HCT116 (cell line): ENCODE results near the gene ZNF225. TPM values are rescaled to one million over a fixed set of nuclear protein-coding genes. Genes with fewer than 3 reads are reported as not detected.
"Not testable (repeated sequence)": the region's sequence is repeated elsewhere in the genome, so short reads cannot be mapped to it uniquely, and the experiment has no call there.

ENCODE experiments used
- ATAC-seq: fragments of 200-7000 bp; cut with Tn5 transposase; 2 replicates; pipeline ENCODE4 v1.9.1; 2020; ENCODE audit warnings: mild to moderate bottlenecking, moderate library complexity
- BruUV-seq: library from RNA; stranded (reverse); fragments of 400-500 nt; replicated peaks from 2 replicates; lab custom pipeline; 2021; lab: Mats Ljungman, UMichigan
- CTCF ChIA-PET: fragments of 300-600 bp; sonication (Branson Sonifier 250); formaldehyde crosslinking; loops from one replicate; lab custom pipeline; 2021; ENCODE audit warnings: antibody characterized with exemption; lab: Charles Lee
- POLR2A ChIA-PET: fragments of 300-600, 350-600 bp; sonication (Branson Sonifier 250); formaldehyde crosslinking; loops from one replicate; lab custom pipeline; 2021; ENCODE audit warnings: antibody characterized with exemption; lab: Charles Lee
- RAD21 ChIA-PET, 2 experiments: fragments of 300-600 bp; sonication (Branson Sonifier 250); formaldehyde crosslinking; loops; one replicate each; lab custom pipeline; 2023; ENCODE audit warnings: low total read pairs in 2 of 2; ENCODE audit not compliant: uncharacterized antibody in 2 of 2, unreplicated experiment in 2 of 2, low non-redundant PET in 1 of 2; lab: Charles Lee
- DNase-seq: peaks from one replicate; pipeline ENCODE4 v3.0.0-alpha.2; 2010; ENCODE audit warnings: low read depth, low spot score
- H2AFZ ChIP-seq: fragments of 200-600 bp; shearing (Covaris generic), sonication (generic); 2 replicates; pipeline ENCODE4 v1.6.1; 2017; ENCODE audit warnings: low read depth, mixed run types, mixed read lengths, antibody characterized with exemption, low read length; ENCODE audit not compliant: poor library complexity, severe bottlenecking
- H3K27ac ChIP-seq: 2 replicates; pipeline ENCODE4 v1.5.1; 2012; ENCODE audit warnings: low read depth, low read length
- H3K27me3 ChIP-seq: fragments of 200-600 bp; sonication (generic); 2 replicates; pipeline ENCODE4 v1.6.1; 2016; ENCODE audit warnings: mixed run types, low read length, mixed read lengths; ENCODE audit not compliant: insufficient read depth
- H3K36me3 ChIP-seq, 2 experiments: fragments of 200-500 bp in 1 of 2; fragments of 200-600 bp in 1 of 2; sonication (Bioruptor generic) in 1 of 2; sonication (generic) in 1 of 2; 2 replicates each; pipeline versions ENCODE4 v1.5.1 to v1.6.1; 2014 to 2016; ENCODE audit warnings: low read length in 2 of 2, inconsistent platforms in 1 of 2, mixed read lengths in 1 of 2, mixed run types in 1 of 2; ENCODE audit not compliant: insufficient read depth in 2 of 2, control insufficient read depth in 1 of 2
- H3K4me1 ChIP-seq, 2 experiments: fragments of 200-600 bp in 1 of 2; sonication (generic) in 1 of 2; 2 replicates each; pipeline versions ENCODE4 v1.5.1 to v1.6.1; 2012 to 2017; ENCODE audit warnings: low read length in 2 of 2, inconsistent platforms in 1 of 2, mild to moderate bottlenecking in 1 of 2, mixed read lengths in 1 of 2, mixed run types in 1 of 2, moderate library complexity in 1 of 2; ENCODE audit not compliant: insufficient read depth in 2 of 2, control insufficient read depth in 1 of 2
- H3K4me2 ChIP-seq: fragments of 200-600 bp; sonication (generic); 2 replicates; pipeline ENCODE4 v1.6.1; 2017; ENCODE audit warnings: mixed run types, low read length, mixed read lengths
- H3K4me3 ChIP-seq, 2 experiments: fragments of 200-600 bp in 1 of 2; sonication (generic) in 1 of 2; replicated peaks in 1 of 2; 2 replicates each; pipeline ENCODE4 v1.5.1; 2011 to 2016; ENCODE audit warnings: low read length in 2 of 2, control low read depth in 1 of 2, low read depth in 1 of 2, mild to moderate bottlenecking in 1 of 2, mixed read lengths in 1 of 2, mixed run types in 1 of 2
- H3K79me2 ChIP-seq: fragments of 200-600 bp; sonication (generic); 2 replicates; pipeline ENCODE4 v1.6.1; 2017; ENCODE audit warnings: mild to moderate bottlenecking, mixed run types, low read length, moderate library complexity, mixed read lengths; ENCODE audit not compliant: insufficient read depth
- H3K9ac ChIP-seq: fragments of 200-600 bp; sonication (generic); 2 replicates; pipeline ENCODE4 v1.6.1; 2016; ENCODE audit warnings: low read length, mixed read lengths
- H3K9me2 ChIP-seq: fragments of 200-600 bp; sonication (generic), shearing (Covaris generic); 2 replicates; pipeline ENCODE4 v1.6.1; 2017; ENCODE audit warnings: mixed run types, mild to moderate bottlenecking, moderate library complexity; ENCODE audit not compliant: insufficient read depth
- H3K9me3 ChIP-seq, 2 experiments: fragments of 200-500 bp in 1 of 2; fragments of 200-600 bp in 1 of 2; sonication (Bioruptor generic) in 1 of 2; sonication (generic) in 1 of 2; 2 replicates each; pipeline ENCODE4 v1.6.1; 2014 to 2017; ENCODE audit warnings: low read length in 2 of 2, mixed read lengths in 2 of 2, inconsistent platforms in 1 of 2, low read depth in 1 of 2, mild to moderate bottlenecking in 1 of 2, mixed run types in 1 of 2, moderate library complexity in 1 of 2; ENCODE audit not compliant: control insufficient read depth in 1 of 2, insufficient read depth in 1 of 2
- H4K20me1 ChIP-seq: fragments of 200-600 bp; sonication (generic), shearing (Covaris generic); 2 replicates; pipeline ENCODE4 v1.6.1; 2017; ENCODE audit warnings: mixed run types, mild to moderate bottlenecking, moderate library complexity; ENCODE audit not compliant: insufficient read depth
- EZH2phosphoT487 ChIP-seq: fragments of 200-600 bp; IDR thresholded peaks from 2 replicates; pipeline ENCODE4 v1.6.1; 2018; ENCODE audit warnings: antibody characterized with exemption, borderline replicate concordance
- POLR2AphosphoS5 ChIP-seq: IDR thresholded peaks from 2 replicates; pipeline ENCODE4 v1.6.1; 2011; ENCODE audit warnings: mild to moderate bottlenecking, low read depth, low read length, moderate library complexity
- intact Hi-C: fragments of 100-400 bp; cut with micrococcal nuclease; formaldehyde crosslinking; loops from 2 replicates; pipeline ENCODE4 v1.10.0; 2022
- total RNA-seq: library from RNA; stranded (reverse); gene quantifications from one replicate; pipeline ENCODE4 v1.2.1, GENCODE V29; 2021; ENCODE audit not compliant: unreplicated experiment

Gene ZNF225
- total RNA-seq, 1 experiment from 2014 or later, result 2.8 TPM

- DNase-seq, result no peak
- Histone ChIP-seq H4K20me1 (no peaks in the 10 kb centered on the region), H3K36me3 (peaks cover 3% of the 10 kb centered on the region in 2 experiments; a peak in 1 of 4 replicates), H3K9me3 (no peaks in the 10 kb centered on the region), H3K27me3 (no peaks in the 10 kb centered on the region)
- ChIA-PET POLR2A (no interaction called here), CTCF (no interaction called here)
- TF ChIP-seq POLR2AphosphoS5 (no peak), EZH2phosphoT487 (no peak)
- TF ChIP-seq, all 23 proteins: peak for 0
- H3K79me2 ChIP-seq, result no peaks in the 10 kb centered on the region
- peak overlapping the region; percentile 34; the same call in 1 of the 2 replicates for H3K27ac ChIP-seq
- TSS peak; percentile 74 for BruUV-seq
- H2AFZ ChIP-seq, result peak overlapping the region; percentile 59
- RAD21 ChIA-PET, result no interaction called here
- peak overlapping the region; percentile 90 for H3K4me2 ChIP-seq
- ATAC-seq, result no peak
- peaks cover 2 to 10% of the 10 kb centered on the region in 2 experiments; a peak in 1 of 4 replicates for H3K4me1 ChIP-seq
- H3K4me3 ChIP-seq, result peak overlapping the region; percentile 72 to 87
- H3K9me2 ChIP-seq, result no peaks in the 10 kb centered on the region
- intact Hi-C loops, result loop anchor here (1.0 to 2.0 kb wide), 5 partner anchors 19 to 191 kb away; partner anchors contain the start of genes ZNF224, ZNF227, ZNF230 and ZNF235
- peak overlapping the region; percentile 51 for H3K9ac ChIP-seq
Measured at GRCh38 chr19:44113784-44114390, 688 bp downstream of the ZNF225 start.

DNA sequence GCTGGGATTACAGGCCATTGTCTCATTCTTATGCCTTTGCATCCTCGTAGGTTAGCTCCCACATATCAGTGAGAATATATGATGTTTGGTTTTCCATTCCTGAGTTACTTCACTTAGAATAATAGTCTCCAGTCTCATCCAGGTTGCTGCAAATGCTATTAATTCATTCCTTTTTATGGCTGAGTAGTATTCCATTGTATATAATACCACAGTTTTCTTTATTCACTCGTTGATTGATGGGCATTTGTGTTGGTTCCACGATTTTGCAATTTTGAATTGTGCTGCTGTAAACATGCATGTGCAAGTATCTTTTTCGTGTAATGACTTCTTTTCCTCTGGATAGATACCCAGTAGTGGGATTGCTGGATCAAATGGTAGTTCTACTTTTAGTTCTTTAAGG is 8.0 kb downstream of the ZNF225 start:
- POLR2A ChIA-PET, H3K4me2 ChIP-seq, CTCF ChIA-PET, H3K9me3 ChIP-seq, H3K36me3 ChIP-seq, RAD21 ChIA-PET, H2AFZ ChIP-seq, H3K27me3 ChIP-seq, intact Hi-C loops, H3K79me2 ChIP-seq, H3K4me1 ChIP-seq, H3K9me2 ChIP-seq, H3K9ac ChIP-seq, H3K4me3 ChIP-seq, ATAC-seq, DNase-seq, H3K27ac ChIP-seq, BruUV-seq, H4K20me1 ChIP-seq: not testable (repeated sequence)
